RCC 7860 (cell line): Measurements from ENCODE around the gene FARP2.

Experiments used
- DNase-seq: peaks from one replicate; pipeline ENCODE4 v3.0.0-alpha.2; 2015; ENCODE audit warnings: low spot score
- FAIRE-seq: peaks from 2 replicates; lab custom pipeline; 2012; peaks lifted over from hg19 to GRCh38; lab: Jason Lieb, UNC

FARP2 gene

GRCh38 chr2:241324775-241325174 lies 31.3 kb upstream of the FARP2 start:
- FAIRE-seq, result no peak
- no peak for DNase-seq

DNA sequence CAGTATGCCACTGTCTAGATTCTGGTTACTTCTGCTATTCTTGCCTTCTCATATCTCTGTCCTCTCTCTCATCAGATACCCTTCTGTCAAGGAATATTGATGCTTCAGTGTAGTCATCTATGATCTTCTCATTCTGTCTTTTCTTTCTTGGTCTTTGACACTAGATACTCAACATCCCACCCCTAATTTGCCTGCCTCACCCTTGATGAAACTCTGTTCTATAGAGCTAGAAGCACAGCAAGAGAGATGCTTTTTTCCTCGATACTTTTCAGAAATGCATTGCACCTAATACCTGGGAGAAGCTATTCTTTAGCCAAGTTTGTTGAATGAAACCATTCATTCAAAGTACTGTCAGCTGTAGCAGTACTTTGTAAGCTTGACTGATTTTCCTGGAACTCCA lies 30.8 kb upstream of the FARP2 start:
- FAIRE-seq (no peak), DNase-seq (no peak)

DNA sequence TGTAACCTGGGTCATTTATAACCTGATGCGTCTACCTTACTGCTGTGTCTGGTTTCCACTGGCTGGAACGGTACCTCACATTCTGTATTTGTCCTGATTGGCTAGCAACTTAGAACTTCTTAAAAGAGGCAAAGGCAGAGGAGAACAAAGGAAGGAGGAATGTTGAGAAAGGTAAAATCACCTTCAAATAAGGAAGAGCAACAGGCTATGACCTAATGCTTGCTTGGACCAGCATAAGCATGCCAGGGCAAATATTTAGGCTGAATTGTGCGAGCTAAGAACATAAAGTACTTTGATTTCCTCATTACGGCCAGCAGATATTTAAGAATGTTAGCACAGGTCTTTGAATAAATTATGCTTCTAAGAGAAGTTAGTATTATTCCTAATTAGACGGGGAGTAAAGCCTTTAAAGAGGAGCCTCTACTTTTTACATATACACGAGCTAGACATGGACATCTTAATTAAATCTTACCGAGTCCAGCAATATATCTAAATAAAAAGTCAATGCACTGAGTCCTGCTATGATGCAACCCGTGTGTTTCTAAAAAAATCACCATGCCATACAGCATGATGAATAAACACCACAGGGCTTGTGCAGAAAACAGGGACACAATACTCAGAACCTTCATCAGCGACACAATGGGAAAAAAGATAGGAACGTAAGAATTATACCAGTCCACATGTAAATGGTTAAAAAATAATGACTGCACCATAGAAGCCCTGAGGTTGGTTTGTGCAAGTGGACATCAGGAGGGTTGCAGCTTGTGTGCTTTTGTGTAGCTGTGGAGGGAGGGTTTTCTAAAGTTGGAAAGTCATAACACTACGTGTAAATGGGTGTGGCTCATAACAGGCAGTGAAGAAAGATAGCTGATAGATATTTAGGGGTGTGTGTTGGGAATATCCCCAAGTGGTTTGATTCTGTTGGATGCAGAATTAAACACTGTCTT lies 26.1 kb upstream of the FARP2 start:
- no peak for DNase-seq
- FAIRE-seq, result no peak

DNA sequence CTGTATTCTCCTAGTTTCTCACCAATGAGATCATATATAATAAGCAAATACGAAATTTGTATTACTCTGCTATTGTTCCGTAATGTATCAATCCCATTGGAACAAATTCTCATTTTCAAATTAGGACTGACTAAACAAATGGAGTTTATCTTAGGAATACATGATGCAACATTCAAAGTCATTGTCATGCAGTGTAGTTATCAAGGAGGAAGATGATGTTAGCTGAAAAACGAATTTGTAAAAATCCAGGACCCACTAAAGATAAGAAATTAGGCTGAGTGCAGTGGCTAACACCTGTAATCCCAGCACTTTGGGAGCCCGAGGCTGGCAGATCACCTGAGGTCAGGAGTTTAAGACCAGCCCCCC lies 25.5 kb upstream of the FARP2 start:
- DNase-seq, result no peak
- FAIRE-seq, result no peak

GRCh38 chr2:241334813-241335212 lies 21.3 kb upstream of the FARP2 start:
- DNase-seq (no peak), FAIRE-seq (no peak)

DNA sequence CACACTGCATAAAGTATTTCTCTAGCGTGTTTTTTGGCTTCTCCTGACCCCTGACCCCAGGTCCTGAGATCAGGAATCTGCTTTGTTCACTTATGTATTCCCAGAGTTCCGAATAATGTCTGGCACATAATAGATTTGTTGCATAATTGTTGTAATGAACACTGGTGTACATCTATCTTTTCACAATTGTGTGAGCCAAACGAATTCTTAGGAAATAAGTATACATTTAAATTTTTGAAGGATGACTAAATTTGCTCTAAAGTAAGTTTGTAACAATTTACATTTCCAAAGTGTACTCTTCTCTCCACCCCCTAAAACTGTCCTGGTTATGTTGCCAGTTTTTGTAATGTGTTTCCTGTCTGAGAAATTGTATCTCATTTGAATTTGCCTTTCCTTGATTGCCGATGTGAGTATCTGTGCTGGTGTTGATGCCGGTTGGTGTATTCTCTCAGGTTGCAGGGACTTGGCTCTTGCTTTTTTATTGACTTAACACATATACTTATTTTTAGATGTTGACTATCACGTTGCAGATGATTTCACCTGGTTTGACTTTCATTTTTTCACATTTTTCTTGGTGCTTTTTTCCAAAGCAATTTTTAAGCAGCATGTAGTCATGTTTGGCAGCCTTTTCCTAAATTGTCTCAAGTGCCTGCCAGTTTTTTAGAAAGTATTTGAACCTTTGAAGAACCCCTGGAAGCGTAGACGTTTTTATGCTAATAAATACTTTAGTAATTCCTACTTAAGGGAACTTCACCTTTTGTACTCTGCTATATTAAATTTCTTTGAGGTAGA lies 16.1 kb upstream of the FARP2 start:
- FAIRE-seq, result no peak
- DNase-seq, result no peak

GRCh38 chr2:241340631-241341163 lies 15.4 kb upstream of the FARP2 start:
- FAIRE-seq (no peak), DNase-seq (no peak)

DNA sequence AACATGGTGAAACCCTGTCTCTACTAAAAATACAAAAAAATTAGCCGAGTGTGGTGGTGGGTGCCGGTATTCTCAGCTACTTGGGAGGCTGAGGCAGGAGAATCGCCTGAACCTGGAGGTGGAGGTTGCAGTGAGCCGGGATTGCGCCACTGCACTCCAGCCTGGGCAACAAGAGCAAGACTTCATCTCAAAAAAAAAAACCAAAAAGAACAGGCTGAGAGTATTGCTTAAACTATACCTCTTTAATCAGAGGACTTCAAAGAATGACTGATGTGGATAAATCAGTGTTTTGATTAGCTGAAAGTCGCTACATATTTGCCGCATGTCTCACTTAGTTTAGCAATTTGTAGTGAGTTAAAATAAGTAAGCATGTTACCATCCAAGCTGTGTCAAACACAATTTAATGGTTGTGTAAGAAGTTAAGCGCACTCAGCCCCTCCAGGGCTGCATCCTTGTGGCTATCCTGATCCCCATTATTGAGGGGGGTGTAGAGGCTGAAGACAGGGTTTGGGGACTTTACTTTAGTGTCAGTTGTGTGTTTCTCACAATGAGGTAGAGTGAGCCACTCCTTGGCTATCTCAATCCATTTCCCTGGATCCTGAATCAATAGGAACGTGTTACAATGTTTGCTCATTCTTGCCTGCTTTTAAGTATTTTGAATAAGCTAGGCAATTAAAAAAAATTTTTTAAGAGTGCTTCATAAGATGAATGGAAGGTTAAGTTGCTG lies 11.0 kb upstream of the FARP2 start:
- FAIRE-seq, result no peak
- DNase-seq, result no peak

DNA sequence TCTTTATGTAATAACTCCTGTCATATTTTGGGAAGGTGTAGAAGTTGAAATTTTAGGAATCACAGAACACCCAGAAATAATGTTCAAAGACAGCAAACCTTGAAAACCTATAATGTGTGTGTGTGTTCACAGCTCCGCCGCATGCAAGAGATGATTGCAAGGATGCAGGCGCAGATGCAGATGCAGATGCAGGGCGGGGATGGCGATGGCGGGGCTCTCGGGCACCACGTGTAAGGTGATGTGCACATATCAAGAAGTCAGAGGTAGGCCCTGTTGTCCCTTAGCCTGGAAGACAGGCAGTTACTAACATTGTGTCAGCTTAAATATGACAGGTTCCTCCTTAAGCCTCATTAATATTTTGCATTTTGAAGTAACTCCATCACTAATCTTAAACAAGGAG lies 6.1 kb upstream of the FARP2 start:
- no peak for DNase-seq
- FAIRE-seq, result no peak

DNA sequence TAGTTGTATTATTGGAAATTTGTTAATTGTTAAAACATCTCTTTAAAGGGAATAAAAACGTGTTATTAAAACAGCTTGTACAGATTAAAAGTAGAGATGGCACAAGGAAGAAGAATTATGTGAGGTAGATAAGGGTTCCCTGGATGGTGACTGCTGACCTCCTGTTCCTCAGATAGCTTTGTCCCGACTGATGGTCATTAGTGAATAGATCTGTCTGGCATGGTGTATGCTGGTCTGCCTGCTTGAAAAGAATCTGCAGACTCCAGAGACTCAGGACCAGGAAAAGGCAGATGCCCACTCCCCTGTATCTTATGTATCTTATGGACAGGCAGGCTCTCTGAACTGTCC lies 5.6 kb upstream of the FARP2 start:
- FAIRE-seq (no peak), DNase-seq (no peak)

GRCh38 chr2:241350878-241351639 lies 5.0 kb upstream of the FARP2 start:
- FAIRE-seq (no peak), DNase-seq (no peak)

DNA sequence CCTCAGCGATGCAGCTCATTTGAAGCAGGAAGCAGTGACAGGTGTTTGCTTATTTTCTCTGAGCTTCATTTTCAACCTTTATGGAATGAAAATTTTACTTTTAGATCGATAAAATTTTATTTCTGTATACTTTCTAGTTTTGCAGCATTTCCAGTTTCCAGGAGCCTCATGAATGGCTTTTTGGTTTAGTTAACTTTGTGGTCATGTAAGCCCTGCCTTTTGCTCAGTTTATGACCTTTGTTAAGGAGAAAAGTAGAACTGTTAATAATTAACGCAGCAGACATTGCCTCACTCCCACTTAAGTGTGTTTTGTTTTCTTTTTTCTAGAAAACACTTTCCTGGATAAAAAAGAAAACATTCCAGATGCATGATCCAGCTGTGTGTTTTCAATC lies 4.4 kb upstream of the FARP2 start:
- FAIRE-seq (peak; percentile 29), DNase-seq (peak; percentile 17)

- FAIRE-seq, result no peak
Observed at GRCh38 chr2:241352227-241352626, 3.9 kb upstream of the FARP2 start.

GRCh38 chr2:241354668-241355658 lies 1.1 kb upstream of the FARP2 start:
- no peak for FAIRE-seq

More at GRCh38 chr2:241352227-241352626, 3.9 kb upstream of the FARP2 start:
- no peak for DNase-seq

DNA sequence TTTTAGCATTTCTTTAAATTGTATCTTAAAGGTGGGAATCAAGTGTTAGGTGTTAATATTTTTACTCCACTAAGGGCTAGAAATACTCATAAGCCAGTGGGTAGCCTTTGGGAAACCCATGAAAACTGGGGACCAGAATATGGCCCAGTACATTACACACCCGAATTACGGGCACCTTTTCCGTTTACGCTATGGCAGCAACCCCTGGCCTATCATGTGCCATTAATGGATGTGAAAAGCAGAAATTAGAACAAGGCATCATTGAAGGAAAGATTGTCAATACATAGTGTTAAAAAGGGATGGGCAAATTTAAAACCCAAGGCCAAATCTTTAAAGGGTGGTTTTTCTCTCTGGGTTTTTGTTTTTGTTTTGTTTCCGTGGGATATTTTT lies 781 bp downstream of the FARP2 start:
- no peak for FAIRE-seq

More at GRCh38 chr2:241354668-241355658, 1.1 kb upstream of the FARP2 start:
- DNase-seq, result peak; percentile 72

GRCh38 chr2:241357531-241357930 lies 1.4 kb downstream of the FARP2 start:
- DNase-seq, result no peak

More for the DNA sequence above, 781 bp downstream of the FARP2 start:
- no peak for DNase-seq

GRCh38 chr2:241358470-241358869 lies 2.4 kb downstream of the FARP2 start:
- FAIRE-seq (no peak), DNase-seq (no peak)

More at GRCh38 chr2:241357531-241357930, 1.4 kb downstream of the FARP2 start:
- FAIRE-seq, result no peak

DNA sequence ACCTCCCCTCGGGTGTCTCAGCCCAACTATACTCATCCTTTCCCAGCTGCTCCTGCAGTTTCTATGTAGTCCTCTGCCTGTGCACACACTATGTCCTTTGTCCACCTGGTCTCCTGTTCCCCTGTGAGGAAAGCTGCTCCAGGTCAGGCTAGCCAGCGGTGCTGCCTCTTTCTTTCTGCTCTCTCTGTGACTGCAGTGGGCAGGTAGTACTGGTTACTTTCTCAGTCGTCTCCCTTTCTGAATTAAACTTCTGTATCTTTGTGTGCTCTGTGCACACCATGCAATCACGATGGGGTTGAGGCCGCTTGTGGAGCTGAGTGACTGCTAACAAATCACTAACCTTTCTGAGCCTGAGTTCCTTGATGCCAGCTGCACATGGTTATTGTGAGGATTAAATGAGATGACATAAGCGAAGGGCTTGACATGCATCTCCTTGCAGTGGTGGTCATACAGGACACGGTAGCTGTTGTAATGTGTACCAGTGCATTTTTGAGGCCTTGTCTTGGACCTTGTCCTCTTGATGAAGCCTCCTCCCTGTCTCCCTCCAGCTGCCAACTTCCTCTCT lies 3.5 kb downstream of the FARP2 start:
- no peak for FAIRE-seq
- DNase-seq, result no peak

- no peak for FAIRE-seq
- DNase-seq, result no peak
Observed at GRCh38 chr2:241363426-241363825, 7.3 kb downstream of the FARP2 start.
